GM12878 (cell line): ENCODE data around the gene ELOA. TPM values are rescaled to one million over a fixed set of nuclear protein-coding genes. Genes with fewer than 3 reads are reported as not detected.
A peak's percentile ranks its signal among the peaks of the same experiment; 100 is the strongest.

ENCODE experiments used
- ASH2L ChIP-seq: fragments of 300-600, 200-600 bp; sonication (generic); IDR thresholded peaks from 2 replicates; pipeline ENCODE4 v1.6.1; 2017; ENCODE audit warnings: low read depth, mild to moderate bottlenecking, borderline replicate concordance
- CHD1 ChIP-seq: IDR thresholded peaks from 2 replicates; pipeline ENCODE4 v1.6.1; 2012; ENCODE audit warnings: low read depth, low read length, improper control_type of control experiment
- CHD4 ChIP-seq: fragments of 200-600 bp; sonication (generic); IDR thresholded peaks from 2 replicates; pipeline ENCODE4 v1.6.1; 2016; ENCODE audit warnings: mild to moderate bottlenecking
- CREM ChIP-seq: IDR thresholded peaks from 2 replicates; pipeline ENCODE4 v1.6.1; 2014; ENCODE audit warnings: antibody characterized with exemption, low read depth
- DPF2 ChIP-seq: fragments of 450-650 bp; IDR thresholded peaks from 2 replicates; pipeline ENCODE4 v1.6.1; 2017; ENCODE audit warnings: mild to moderate bottlenecking
- E2F8 ChIP-seq: fragments of 450-650 bp; IDR thresholded peaks from 2 replicates; pipeline ENCODE4 v1.6.1; 2018; ENCODE audit warnings: mild to moderate bottlenecking, low read depth, moderate library complexity; ENCODE audit not compliant: partially characterized antibody
- NFIC ChIP-seq: IDR thresholded peaks from 2 replicates; pipeline ENCODE4 v1.6.1; 2012; ENCODE audit warnings: low read depth, mild to moderate bottlenecking, inconsistent platforms, low read length, moderate library complexity
- NFXL1 ChIP-seq: fragments of 450-650 bp; IDR thresholded peaks from 2 replicates; pipeline ENCODE4 v1.6.1; 2017; ENCODE audit warnings: antibody characterized with exemption, mild to moderate bottlenecking, borderline replicate concordance
- NR2F1 ChIP-seq: fragments of 450-650 bp; conservative IDR thresholded peaks from 2 replicates; pipeline ENCODE4 v1.6.1; 2017; ENCODE audit warnings: mild to moderate bottlenecking
- RAD51 ChIP-seq: fragments of 450-650 bp; IDR thresholded peaks from 2 replicates; pipeline ENCODE4 v1.6.1; 2016; ENCODE audit warnings: moderate library complexity, mild to moderate bottlenecking, inconsistent platforms
- RFX5 ChIP-seq: IDR thresholded peaks from 2 replicates; pipeline ENCODE4 v1.6.1; 2011; ENCODE audit warnings: low read depth, low read length, improper control_type of control experiment
- SKIL ChIP-seq: fragments of 450-650 bp; IDR thresholded peaks from 2 replicates; pipeline ENCODE4 v1.6.1; 2017; ENCODE audit warnings: mild to moderate bottlenecking, low read depth, inconsistent platforms; ENCODE audit not compliant: poor library complexity, severe bottlenecking
- SREBF1 ChIP-seq: IDR thresholded peaks from 2 replicates; pipeline ENCODE4 v1.6.1; 2012; ENCODE audit warnings: mild to moderate bottlenecking, low read length
- TAF1 ChIP-seq: IDR thresholded peaks from 2 replicates; pipeline ENCODE4 v1.6.1; 2011; ENCODE audit warnings: mild to moderate bottlenecking, low read depth, low read length, borderline replicate concordance
- TCF3 ChIP-seq: IDR thresholded peaks from 2 replicates; pipeline ENCODE4 v1.6.1; 2012; ENCODE audit warnings: low read depth, mild to moderate bottlenecking, low read length, borderline replicate concordance; ENCODE audit not compliant: insufficient read depth
- ZBTB11 ChIP-seq: fragments of 450-650 bp; formaldehyde crosslinking; IDR thresholded peaks from 2 replicates; pipeline ENCODE4 v1.5.0; 2022; ENCODE audit warnings: mild to moderate bottlenecking, missing genetic modification characterization
- polyA plus RNA-seq, 11 experiments: library from polyadenylated mRNA; depleted of rRNA in 4 of 11; unstranded in 6 of 11; stranded (reverse) in 5 of 11; fragments of >200 nt; fragmentation: Nextera tagmentation in 4 of 11; fragmentation: Illumina TruSeq in 1 of 11; extraction: Ambion mirVana in 4 of 11; extraction: Trizol in 1 of 11; gene quantifications; 1 replicate in 1 of 11; 2 replicates in 10 of 11; pipeline versions ENCODE4 v1.2.1 to v1.2.3, GENCODE V29; 2011 to 2016; ENCODE audit warnings: inconsistent platforms in 2 of 11, missing spikeins in 2 of 11, low read depth in 1 of 11
- total RNA-seq, 4 experiments: library from RNA; depleted of rRNA in 3 of 4; stranded (reverse); fragments of >200 nt in 3 of 4; fragmentation: Illumina TruSeq in 1 of 4; extraction: Trizol in 1 of 4; gene quantifications; 2 replicates each; pipeline versions ENCODE4 v1.2.1 to v1.2.3, GENCODE V29; 2013 to 2021
- TF ChIP-seq, protein P1 (sequence below): IDR thresholded peaks from 2 replicates; pipeline ENCODE4 v1.6.1; 2012; ENCODE audit warnings: low read depth, low read length, improper control_type of control experiment
- TF ChIP-seq, protein P2 (sequence below): IDR thresholded peaks from 2 replicates; pipeline ENCODE4 v1.6.1; 2011; ENCODE audit warnings: borderline replicate concordance, low read depth, mild to moderate bottlenecking, moderate library complexity, low read length; ENCODE audit not compliant: insufficient read depth, poor library complexity, severe bottlenecking
- TF ChIP-seq, protein P3 (sequence below): IDR thresholded peaks from 2 replicates; pipeline ENCODE4 v1.6.1; 2011; ENCODE audit warnings: mild to moderate bottlenecking, low read depth, low read length, moderate library complexity; ENCODE audit not compliant: insufficient replicate concordance

Gene ELOA
- total and polyA plus RNA-seq, 10 of the 15 experiments (the other 5 are each of a cell fraction or from before 2014, with no cell fraction given) = 20.1 to 63.6 (median 39.8) TPM

GRCh38 chr1:23809751-23810171 lies 66.5 kb downstream of the ELOA start (continued):
- TF ChIP-seq RFX5 (no peak), TAF1 (no peak), SKIL (peak; percentile 62), NR2F1 (no peak), E2F8 (no peak), ASH2L (no peak), NFIC (no peak), ZBTB11 (no peak), RAD51 (peak; percentile 73), CREM (peak; percentile 57; the same call in 1 of the 2 replicates), CHD4 (no peak), TCF3 (no peak), DPF2 (no peak), NFXL1 (no peak), SREBF1 (no peak), CHD1 (no peak)
- TF ChIP-seq, protein P1, sequence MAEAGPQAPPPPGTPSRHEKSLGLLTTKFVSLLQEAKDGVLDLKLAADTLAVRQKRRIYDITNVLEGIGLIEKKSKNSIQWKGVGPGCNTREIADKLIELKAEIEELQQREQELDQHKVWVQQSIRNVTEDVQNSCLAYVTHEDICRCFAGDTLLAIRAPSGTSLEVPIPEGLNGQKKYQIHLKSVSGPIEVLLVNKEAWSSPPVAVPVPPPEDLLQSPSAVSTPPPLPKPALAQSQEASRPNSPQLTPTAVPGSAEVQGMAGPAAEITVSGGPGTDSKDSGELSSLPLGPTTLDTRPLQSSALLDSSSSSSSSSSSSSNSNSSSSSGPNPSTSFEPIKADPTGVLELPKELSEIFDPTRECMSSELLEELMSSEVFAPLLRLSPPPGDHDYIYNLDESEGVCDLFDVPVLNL = 0 out of 2 replicates have a peak, but pooled peaks have one; percentile 8
- TF ChIP-seq, protein P2, sequence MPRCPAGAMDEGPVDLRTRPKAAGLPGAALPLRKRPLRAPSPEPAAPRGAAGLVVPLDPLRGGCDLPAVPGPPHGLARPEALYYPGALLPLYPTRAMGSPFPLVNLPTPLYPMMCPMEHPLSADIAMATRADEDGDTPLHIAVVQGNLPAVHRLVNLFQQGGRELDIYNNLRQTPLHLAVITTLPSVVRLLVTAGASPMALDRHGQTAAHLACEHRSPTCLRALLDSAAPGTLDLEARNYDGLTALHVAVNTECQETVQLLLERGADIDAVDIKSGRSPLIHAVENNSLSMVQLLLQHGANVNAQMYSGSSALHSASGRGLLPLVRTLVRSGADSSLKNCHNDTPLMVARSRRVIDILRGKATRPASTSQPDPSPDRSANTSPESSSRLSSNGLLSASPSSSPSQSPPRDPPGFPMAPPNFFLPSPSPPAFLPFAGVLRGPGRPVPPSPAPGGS = no peak
- TF ChIP-seq, protein P3, sequence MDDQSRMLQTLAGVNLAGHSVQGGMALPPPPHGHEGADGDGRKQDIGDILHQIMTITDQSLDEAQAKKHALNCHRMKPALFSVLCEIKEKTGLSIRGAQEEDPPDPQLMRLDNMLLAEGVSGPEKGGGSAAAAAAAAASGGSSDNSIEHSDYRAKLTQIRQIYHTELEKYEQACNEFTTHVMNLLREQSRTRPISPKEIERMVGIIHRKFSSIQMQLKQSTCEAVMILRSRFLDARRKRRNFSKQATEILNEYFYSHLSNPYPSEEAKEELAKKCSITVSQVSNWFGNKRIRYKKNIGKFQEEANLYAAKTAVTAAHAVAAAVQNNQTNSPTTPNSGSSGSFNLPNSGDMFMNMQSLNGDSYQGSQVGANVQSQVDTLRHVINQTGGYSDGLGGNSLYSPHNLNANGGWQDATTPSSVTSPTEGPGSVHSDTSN = no peak
